ENCODE measurements around the gene ZFX.
"Not testable (repeated sequence)": the region's sequence is repeated elsewhere in the genome, so short reads cannot be mapped to it uniquely, and the experiment has no call there.

ZFX gene

DNA sequence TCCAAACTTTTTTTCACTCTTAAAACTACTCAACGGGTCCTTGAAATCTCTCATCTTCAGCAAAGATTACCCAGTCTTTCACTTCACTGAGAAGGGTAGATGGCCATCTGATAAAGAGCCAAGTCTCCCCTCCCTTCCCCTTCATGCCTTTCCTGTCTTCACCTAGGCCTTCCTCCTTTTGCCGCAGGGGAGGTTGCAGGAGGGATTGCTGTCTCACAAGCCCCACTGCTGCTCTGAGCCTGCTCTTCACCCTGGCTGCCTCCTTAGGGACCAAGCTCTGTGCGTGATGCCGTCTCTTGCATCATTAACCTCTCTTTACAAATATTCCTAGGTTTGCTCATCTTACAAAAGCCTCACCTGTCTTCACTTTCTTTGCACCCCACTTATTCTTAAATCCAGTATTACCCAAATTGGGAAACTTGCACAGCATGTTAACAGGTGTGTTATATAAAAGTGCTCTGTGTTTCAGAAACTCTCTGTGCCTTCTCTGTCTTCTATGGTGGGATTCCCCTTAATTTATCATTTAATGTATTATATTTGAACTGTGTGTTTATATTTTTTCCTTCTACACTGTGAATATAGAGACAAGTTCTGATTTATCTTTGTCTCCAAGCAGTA, 3.8 kb downstream of the ZFX start:
- DNase-seq, result no peak

DNA sequence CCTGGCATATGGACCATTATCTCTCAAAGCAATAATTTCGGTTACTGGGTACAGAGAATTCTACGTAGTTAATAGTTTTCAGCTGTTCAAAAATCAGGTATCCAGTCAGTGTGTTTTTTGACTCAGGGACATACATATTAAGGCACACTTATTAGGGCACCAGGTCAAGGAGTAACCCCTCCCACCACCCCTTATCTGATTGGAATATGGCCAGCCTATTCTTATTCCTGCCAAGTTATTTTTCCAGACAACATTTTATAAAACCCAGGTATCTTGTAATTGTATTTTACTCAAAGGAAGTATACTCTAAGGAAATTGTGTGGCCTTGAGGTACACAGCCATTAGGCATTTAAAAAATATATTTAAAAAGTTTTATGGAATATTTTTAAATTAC, 4.3 kb downstream of the ZFX start:
- DNase-seq, result no peak

GRCh38 chrX:24154490-24155034, 5.0 kb downstream of the ZFX start:
- DNase-seq, result no peak

DNA sequence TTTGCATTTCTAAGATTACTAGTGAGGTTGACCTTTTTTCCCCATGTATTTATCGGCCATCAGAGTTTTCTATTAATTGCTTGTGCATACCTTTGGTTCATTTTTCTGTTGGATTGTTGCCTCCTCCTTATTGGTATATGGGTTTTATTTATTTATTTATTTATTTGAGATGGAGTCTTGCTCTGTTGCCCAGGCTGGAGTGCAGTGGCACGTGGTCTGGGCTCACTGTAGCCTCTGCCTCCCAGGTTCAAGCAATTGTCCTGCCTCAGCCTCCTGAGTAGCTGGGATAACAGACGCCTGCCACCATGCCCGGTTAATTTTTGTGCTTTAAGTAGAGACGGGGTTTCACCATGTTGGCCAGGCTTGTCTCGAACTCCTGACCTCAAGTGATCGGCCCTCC, 6.2 kb downstream of the ZFX start:
- not testable (repeated sequence) for DNase-seq

- DNase-seq, result no peak
These were observed 6.6 kb downstream of the ZFX start for GRCh38 chrX:24156177-24156576.

DNA sequence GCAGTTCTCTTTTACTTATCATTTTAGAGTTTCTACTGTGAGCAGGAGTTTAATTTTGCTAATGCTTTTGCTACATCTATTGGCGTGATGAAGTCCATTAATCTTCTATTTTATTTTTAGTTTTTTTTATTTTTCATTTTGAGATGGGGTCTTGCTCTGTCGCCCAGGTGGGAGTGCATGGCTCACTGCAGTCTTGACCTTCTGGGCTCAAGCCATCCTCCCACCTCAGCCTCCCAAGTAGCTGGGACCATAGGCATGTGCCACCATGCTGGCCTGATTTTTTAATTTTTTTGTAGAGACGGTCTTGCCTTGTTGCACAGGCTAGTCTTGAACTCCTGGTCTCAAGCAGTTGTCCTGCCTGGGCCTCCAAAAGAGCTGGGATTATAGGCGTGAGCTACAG, 9.4 kb downstream of the ZFX start:
- no peak for DNase-seq

DNA sequence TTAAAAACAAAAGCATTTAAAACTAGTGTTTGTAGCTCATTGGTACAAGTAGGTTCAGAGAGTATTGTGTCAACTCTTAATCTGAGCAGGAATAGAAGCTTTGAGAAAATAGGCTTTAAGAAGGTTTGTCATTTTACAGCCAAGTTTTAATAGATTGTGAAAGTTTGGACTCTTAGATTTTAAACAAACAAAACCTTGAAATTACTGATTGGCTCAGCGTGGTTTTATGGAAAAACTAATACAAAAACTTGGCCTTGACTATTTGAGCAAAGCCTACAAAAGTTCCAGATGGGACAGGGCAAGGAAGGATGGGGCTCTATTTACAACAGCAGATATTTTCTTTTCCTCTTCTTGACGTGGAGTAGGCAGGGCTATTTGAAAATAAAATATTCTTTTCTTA, 16.5 kb downstream of the ZFX start:
- DNase-seq, result no peak

GRCh38 chrX:24167719-24168472, 18.4 kb downstream of the ZFX start:
- no peak for DNase-seq

DNA sequence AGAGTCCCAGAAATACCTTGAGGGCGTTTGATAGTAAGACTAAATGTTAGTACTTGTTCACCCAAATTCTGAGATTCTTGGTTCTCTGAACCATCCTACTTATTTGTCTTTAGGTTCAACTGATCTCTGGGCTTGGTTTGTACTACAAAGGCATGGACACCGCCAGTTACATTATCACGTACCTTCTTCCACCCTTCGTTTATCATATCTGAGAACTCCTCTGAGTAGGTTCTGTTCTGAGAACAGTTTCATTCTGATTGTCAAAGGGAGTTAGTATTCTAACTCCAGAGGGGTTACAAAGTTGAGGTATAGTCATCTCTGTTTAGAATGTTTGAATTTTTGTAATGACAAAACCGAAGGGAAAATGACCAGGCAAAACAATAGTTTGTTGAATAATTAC, 19.3 kb downstream of the ZFX start:
- no peak for DNase-seq

GRCh38 chrX:24169211-24169610, 19.7 kb downstream of the ZFX start:
- no peak for DNase-seq

- no peak for DNase-seq
These were observed 23.8 kb downstream of the ZFX start for GRCh38 chrX:24173115-24173847.

- no peak for DNase-seq
These were observed 25.7 kb downstream of the ZFX start for GRCh38 chrX:24175276-24175675.

- no peak for DNase-seq
These were observed 28.9 kb downstream of the ZFX start for GRCh38 chrX:24178441-24178840.

GRCh38 chrX:24184018-24184417, 34.5 kb downstream of the ZFX start:
- no peak for DNase-seq

DNA sequence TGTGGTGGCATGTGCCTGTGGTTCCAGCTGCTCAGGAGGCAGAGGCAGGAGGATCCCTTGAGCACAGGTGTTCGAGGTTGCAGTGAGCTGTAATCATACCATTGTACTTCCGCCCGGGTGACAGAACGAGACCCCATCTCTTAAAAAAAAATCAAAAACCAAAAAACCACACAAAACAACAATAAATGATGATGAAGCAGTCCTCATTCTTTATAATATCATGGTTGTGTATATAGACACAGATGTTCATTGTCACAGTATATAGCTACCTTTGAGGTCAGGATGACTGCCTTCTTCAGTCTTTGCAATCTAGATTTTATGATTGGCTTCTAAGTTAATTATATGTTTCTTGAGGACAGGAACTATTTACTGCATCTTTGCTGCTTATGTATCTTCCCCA, 37.0 kb downstream of the ZFX start:
- DNase-seq, result no peak

DNA sequence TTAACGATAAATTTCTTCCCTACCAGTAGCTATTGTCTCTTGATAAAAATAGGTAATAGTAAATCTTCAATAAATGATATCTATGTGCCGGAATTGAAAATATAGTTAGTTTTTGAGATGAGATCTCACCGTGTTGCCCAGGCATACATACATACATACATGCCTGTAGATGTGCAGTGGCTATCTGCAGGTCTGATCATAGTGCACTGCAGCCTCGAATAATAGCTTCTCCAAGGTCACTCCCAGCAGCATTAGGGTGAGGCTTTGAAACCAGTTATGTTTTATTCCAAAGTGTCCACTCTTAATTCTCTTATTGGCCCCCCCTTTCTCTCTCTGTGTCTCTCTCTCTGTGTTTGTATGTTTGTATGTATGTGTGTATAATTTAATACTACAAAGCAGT, 37.5 kb downstream of the ZFX start:
- DNase-seq, result no peak

DNA sequence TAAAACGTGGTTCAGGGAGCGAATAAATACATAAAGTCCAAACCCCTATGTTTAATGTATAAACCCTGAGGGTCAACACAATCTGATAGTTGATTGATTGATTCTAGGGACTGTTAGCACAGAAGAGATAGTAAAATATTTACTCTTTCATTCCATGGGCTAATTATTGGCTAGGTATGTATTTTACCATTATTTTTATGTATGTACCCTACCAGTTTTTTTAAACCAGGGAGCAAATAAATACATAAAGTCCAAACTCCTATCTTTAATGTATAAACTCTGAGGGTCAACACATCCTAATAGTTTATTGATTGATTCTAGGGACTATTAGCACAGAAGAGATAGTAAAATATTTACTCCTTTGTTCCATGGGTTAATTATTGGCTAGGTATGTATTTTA, 40.0 kb downstream of the ZFX start:
- no peak for DNase-seq

- DNase-seq, result no peak
These were observed 41.1 kb downstream of the ZFX start for GRCh38 chrX:24190500-24191156.

- DNase-seq, result no peak
These were observed 47.0 kb downstream of the ZFX start for GRCh38 chrX:24196509-24196908.

DNA sequence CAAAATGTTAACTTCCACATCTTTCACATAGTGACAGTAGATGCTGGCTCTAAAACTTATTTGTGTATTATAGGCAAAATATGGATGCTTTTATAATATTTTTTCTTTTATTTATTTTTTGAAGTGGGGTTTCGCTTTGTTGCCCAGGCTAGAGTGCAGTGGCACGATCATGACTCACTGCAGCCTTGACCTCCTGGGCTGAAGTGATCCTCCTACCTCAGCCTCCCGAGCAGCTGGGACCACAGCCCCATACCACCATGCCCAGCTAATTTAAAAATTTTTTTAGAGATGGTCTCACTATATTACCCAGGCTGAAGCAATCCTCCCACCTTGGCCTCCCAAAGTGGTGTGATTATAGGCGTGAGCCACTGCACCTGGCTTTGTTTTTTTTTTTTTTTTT, 48.6 kb downstream of the ZFX start:
- no peak for DNase-seq

- DNase-seq, result no peak
These were observed 50.6 kb downstream of the ZFX start for GRCh38 chrX:24200133-24200532.

- DNase-seq, result no peak
These were observed 51.7 kb downstream of the ZFX start for GRCh38 chrX:24201216-24201615.

DNA sequence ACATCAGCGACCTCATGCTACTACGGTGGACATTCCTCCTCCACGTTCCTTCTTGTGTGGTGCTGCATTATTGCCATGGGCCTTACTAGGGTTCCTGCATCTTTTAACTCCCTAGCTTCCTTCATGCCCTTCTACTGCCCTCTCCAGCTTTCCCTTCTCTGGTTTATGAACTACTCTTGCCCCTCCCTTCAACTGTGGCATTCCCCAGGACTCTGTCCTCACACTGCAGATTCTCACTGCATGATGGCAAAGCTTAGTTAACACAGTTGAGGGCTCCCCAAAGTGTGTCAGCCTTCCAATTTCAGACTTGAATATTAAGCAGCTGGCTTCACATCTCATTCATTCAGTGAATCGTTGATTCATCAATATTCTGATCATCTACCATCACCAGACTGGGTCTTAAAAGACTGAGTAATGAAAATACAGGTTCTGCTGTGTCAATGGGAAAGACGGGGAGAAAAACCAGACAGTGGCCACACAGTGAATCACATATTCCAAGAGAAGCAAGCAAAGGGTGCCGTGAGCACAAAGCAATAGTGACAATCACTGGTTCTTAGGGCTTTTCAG, 53.0 kb downstream of the ZFX start:
- no peak for DNase-seq

All from NCI-H2107 (cell line).